ENCODE measurements around the gene ENDOV. TPM values are rescaled to one million over a fixed set of nuclear protein-coding genes. Genes with fewer than 3 reads are reported as not detected.

ENDOV gene
- total RNA-seq, 2 donors from 2014 or later: 8.8 to 13.0 TPM

- Mint-ChIP-seq H3K27ac (no peak overlapping the region), H3K9me3 (no peaks in the 10 kb centered on the region), H3K36me3 (peaks cover 8 to 9% of the 10 kb centered on the region in 2 donors)
- DNase-seq (ENCODE audit: low spot score in 2 of 2) (no peak), ATAC-seq (no peak)
Observed at GRCh38 chr17:80449194-80449929, 34.4 kb downstream of the ENDOV start.

DNA sequence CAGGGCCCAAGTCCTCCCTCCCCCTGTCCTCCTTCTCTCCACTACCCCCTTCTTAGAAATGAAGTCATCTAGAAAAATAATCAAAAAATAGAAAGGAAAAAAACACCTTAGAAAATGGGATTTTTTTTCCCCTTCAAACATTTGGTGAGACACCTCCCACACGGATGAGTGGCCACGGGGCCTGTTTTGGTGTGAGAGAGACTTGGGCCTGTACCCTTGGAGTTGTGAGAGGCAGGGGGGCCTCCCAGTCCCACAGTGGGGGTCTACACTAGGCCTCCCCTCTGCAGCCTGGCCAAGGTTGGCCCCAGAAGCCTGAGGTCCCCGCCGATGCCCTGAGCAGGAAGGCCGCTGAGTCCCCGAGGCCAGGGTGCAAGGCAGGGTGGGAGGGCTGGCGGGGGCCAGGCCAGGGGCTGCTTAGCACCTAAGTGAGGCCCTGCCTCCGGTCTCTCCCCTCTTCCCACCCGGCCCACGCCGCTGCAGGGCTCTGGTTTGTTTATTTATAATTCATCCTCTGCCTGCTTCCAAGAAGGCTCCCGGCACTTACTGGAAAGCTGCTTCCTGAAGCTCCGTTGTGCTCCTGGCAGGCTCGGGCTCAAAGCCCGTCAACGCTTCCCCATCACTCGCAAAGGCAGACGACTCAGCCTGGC lies 35.1 kb downstream of the ENDOV start:
- no peaks in the 10 kb centered on the region for H3K9me3 Mint-ChIP-seq
- ATAC-seq: no peak
- DNase-seq (ENCODE audit: low spot score in 2 of 2): no peak
- H3K27ac Mint-ChIP-seq: peak overlapping the region in 1 of 2 donors; percentile 86
- H3K36me3 Mint-ChIP-seq: peaks cover 8 to 9% of the 10 kb centered on the region in 2 donors

DNA sequence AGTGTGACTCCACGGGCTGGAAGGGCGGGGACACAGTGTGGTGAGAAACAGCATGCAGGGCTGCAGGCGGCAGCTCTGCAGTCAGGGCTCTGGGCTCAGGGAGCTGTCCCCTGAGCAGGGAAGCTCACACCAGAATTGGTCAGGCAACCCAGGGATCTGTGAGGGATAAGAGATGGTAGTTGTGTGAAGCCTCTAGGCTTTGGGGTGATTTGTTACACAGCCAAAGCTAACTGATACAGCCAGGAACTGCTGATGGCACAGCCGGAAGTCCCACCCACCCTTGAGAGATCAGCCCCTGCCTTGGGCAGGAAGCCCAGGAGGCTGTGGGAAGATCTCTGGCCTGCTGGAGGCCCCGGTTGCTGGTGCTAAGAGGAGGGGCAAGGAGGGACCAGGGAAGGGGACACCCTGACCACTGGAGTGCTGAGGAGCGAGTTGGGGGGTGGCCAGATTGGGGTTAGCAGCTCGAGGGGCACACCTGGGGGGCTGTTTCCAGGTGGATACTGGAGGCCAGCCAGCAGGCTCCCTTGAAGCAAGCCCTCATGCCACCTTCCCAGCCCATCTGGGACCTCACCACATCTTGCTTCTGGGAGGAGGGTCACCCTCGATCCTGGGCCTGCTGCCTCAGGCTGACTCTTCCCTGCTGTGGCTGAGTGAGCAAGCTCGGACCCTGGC lies 36.3 kb downstream of the ENDOV start:
- H3K36me3 Mint-ChIP-seq: peaks cover 8 to 9% of the 10 kb centered on the region in 2 donors
- no peaks in the 10 kb centered on the region for H3K9me3 Mint-ChIP-seq
- ATAC-seq (no peak), DNase-seq (ENCODE audit: low spot score in 2 of 2) (no peak)
- H3K27ac Mint-ChIP-seq: peak overlapping the region in 1 of 2 donors; percentile 56

DNA sequence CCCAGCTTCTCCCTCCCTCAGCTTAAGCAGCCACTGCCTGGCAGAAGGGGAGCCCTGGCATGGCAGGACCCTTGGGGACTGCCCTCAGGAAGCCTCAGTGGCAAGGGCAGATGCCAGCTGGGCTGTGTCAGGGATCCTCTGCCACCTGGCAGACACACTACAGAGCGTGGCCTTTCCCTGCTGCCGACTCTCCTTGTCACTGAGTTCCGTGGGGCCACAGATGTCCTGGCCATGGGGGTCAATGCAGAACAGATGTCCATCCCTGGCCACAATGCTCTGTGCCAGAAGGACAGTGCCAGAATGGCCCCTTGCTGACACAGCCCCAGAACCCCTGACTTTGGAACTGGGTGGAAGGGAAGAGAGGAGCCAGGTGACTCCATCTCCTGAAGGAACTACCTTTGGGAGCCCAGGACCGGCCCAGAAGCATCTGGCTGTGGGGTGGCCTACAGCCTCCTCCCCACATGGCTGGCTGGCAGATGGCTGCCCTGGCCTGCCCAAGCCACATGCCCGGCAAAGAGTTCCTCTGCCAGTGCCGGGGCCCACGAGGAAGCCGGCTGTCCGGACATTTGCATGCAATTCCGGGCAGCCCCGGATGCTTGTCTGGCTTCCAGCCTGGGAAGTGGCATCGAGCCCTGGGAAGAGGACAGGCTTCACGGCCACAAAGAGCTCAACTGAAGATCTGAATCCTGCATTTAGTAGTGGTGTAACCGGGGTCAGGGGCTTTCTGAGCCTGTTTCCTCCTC lies 37.4 kb downstream of the ENDOV start:
- DNase-seq (ENCODE audit: low spot score in 2 of 2) (no peak), ATAC-seq (no peak)
- H3K27ac Mint-ChIP-seq: peak overlapping the region in 1 of 2 donors; percentile 99
- no peaks in the 10 kb centered on the region for H3K9me3 Mint-ChIP-seq
- peaks cover 8 to 9% of the 10 kb centered on the region in 2 donors for H3K36me3 Mint-ChIP-seq

DNA sequence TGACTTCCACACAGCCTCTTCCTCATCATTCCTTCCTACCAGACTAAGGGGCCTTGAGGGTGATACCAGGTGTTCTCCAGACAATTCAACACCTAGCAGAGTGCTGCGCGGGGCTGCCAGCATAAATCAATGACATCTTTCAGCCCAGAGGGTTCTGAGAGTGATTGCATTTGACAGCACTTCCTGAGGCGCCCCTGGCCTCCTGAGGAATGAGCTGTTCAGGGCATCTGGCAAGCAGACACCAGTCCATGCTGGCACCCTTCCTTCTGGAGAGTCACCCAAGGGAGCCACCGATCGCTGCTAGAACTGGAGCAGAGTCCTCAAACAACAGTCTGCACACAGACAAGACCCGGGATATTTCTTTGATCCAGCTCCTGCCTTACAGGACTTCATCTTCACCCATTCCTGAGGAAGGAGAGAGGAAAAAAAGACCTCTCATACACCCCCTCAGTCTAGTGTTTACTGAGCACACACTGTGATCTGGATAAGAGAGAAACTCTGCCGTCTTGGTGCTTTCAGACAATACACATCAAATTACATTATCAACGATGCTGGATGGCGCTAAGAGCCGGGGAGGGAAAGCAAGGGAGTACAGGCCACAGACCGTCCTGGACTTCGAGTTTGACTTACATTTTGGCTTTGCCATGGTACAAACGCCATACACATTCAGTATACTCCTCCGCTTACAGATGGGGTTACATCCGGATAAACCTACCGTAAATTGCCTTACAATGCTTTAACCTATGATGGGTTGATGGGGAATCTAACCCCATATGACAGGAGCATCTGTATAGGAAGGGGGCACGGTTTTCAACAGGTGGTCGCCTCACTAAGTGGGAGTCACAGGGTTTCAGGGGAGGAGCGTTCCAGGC lies 38.4 kb downstream of the ENDOV start:
- no peaks in the 10 kb centered on the region for H3K9me3 Mint-ChIP-seq
- no peak for ATAC-seq
- H3K36me3 Mint-ChIP-seq: peaks cover 8 to 9% of the 10 kb centered on the region in 2 donors
- H3K27ac Mint-ChIP-seq: peak overlapping the region; percentile 99 to 100
- no peak for DNase-seq (ENCODE audit: low spot score in 2 of 2)

DNA sequence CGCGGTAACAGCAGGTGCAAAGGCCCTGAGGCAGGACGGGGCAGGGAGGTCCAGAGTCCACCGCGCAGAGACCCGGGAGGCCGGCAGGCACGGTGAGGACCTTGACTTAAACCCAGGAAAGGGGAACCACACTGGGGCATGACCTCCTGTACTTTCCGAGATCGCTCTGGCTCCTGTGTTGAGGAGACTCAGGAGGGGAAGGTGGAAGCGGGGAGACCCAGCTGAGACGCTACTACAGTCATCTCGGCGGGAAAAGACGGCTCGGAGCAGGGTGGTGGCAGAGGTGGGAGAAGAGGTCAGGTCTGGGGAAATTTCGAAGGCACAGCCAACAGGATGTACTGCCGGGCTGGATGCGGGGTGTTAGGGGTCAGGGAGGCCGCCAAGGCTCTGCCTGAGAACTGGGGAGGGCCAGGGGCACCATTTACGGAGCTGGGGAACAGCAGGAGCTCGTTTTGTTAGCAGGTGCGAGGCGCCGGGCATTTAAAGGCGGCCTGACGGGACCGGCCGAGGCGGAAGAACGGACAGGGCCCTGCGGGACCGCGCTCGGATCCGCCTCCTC lies 39.1 kb downstream of the ENDOV start:
- DNase-seq (ENCODE audit: low spot score in 2 of 2) (no peak), ATAC-seq (peak in 1 of 2 donors; percentile 1)
- peak overlapping the region; percentile 99 to 100 for H3K27ac Mint-ChIP-seq
- no peaks in the 10 kb centered on the region for H3K9me3 Mint-ChIP-seq
- H3K36me3 Mint-ChIP-seq: peaks cover 8 to 9% of the 10 kb centered on the region in 2 donors

GRCh38 chr17:80454557-80455335 lies 39.8 kb downstream of the ENDOV start:
- DNase-seq (ENCODE audit: low spot score in 2 of 2) (peak; percentile 96 to 97), ATAC-seq (peak; percentile 94 to 95)
- Mint-ChIP-seq H3K27ac (peak overlapping the region; percentile 99), H3K36me3 (peaks cover 8 to 9% of the 10 kb centered on the region in 2 donors), H3K9me3 (no peaks in the 10 kb centered on the region)

- H3K9me3 Mint-ChIP-seq: no peaks in the 10 kb centered on the region
- H3K36me3 Mint-ChIP-seq: peaks cover 8 to 9% of the 10 kb centered on the region in 2 donors
- DNase-seq (ENCODE audit: low spot score in 2 of 2): no peak
- ATAC-seq: peak in 1 of 2 donors; percentile 56
- peak overlapping the region; percentile 99 for H3K27ac Mint-ChIP-seq
Observed at GRCh38 chr17:80455336-80455710, 40.4 kb downstream of the ENDOV start.

DNA sequence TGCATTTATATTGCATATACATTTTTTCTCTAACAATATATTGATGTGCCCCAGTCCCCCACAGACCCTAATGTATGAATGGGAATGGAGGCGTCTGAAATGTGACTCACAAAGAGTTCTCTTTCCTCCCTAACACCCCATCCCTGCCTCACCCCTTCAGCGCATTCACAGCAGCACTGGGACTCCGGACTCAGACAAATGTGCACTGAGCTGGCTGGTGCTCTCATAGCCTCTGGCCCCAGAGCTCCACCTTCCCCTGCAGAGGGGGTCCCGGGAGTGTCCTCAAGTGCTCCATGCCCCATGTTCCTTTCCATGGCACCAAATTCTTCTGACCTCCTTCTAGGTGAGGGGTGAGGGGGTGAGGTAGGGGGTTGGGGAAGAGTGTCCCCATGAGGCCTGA lies 40.8 kb downstream of the ENDOV start:
- Mint-ChIP-seq H3K36me3 (peaks cover 8 to 9% of the 10 kb centered on the region in 2 donors), H3K9me3 (no peaks in the 10 kb centered on the region), H3K27ac (peak overlapping the region; percentile 99)
- DNase-seq (ENCODE audit: low spot score in 2 of 2) (no peak), ATAC-seq (no peak)

GRCh38 chr17:80456465-80457235 lies 41.7 kb downstream of the ENDOV start:
- ATAC-seq: no peak
- DNase-seq (ENCODE audit: low spot score in 2 of 2): no peak
- H3K9me3 Mint-ChIP-seq: no peaks in the 10 kb centered on the region
- no peak overlapping the region for H3K27ac Mint-ChIP-seq
- peaks cover 8 to 9% of the 10 kb centered on the region in 2 donors for H3K36me3 Mint-ChIP-seq

DNA sequence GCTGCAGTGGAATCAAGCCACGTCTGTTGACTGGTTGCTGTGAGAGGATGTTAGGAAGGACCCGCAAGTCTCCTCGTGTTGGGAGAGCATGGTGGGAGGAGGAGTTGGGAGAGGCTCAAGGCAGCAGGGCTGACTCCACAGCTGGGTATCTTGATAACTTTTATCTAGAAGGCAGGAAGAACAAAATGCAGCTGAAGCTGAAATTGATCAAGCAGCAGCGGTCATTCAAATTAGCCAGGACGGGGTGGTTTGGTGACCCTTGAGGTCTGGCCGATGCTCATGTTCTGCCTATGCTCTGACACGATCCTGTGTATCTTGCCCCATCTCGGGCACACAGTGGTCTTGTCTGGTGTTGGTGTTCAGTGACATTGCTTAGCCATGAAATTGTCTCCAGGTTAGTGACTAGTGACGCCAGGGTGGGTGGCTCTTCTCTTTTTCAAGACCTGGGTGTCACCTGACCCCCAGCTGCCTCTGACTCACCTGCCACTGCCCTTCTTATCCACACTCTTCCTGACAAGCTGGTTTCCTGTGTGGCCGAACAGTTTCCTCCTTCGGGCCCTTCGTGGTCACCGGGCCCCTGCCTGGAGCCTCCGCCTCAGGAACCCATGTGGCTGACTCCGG lies 42.4 kb downstream of the ENDOV start:
- DNase-seq (ENCODE audit: low spot score in 2 of 2) (no peak), ATAC-seq (no peak)
- Mint-ChIP-seq H3K27ac (no peak overlapping the region), H3K9me3 (no peaks in the 10 kb centered on the region), H3K36me3 (peaks cover 8 to 9% of the 10 kb centered on the region in 2 donors)

DNA sequence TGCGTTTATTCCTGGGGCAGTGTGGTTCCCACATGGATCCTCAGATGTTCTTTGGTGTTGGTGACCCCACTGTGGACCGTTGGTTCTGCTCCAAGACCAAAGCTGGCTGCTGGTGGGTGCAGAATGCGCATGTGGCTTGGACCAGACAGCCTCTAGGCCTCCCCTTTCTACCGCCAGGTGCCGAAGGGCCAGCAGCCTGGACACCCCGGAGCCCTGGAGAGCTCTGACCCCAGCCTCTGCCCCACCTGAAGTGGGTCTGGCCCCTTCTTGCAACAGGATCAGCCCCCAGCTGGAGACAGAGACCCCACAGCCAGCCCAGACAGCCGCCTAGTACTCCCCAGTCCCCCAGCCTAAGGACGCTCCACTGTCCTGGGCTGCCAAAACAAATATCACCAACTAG lies 43.0 kb downstream of the ENDOV start:
- ATAC-seq (no peak), DNase-seq (ENCODE audit: low spot score in 2 of 2) (no peak)
- Mint-ChIP-seq H3K9me3 (no peaks in the 10 kb centered on the region), H3K36me3 (peaks cover 8 to 9% of the 10 kb centered on the region in 2 donors), H3K27ac (no peak overlapping the region)

GRCh38 chr17:80459234-80459633 lies 44.3 kb downstream of the ENDOV start:
- DNase-seq (ENCODE audit: low spot score in 2 of 2) (no peak), ATAC-seq (no peak)
- peaks cover 0 to 1% of the 10 kb centered on the region in 2 donors for H3K36me3 Mint-ChIP-seq
- no peaks in the 10 kb centered on the region for H3K9me3 Mint-ChIP-seq
- no peak overlapping the region for H3K27ac Mint-ChIP-seq

- no peak for ATAC-seq
- H3K9me3 Mint-ChIP-seq: no peaks in the 10 kb centered on the region
- H3K27ac Mint-ChIP-seq: no peak overlapping the region
- DNase-seq (ENCODE audit: low spot score in 2 of 2): no peak
- no peaks in the 10 kb centered on the region for H3K36me3 Mint-ChIP-seq
Observed at GRCh38 chr17:80460429-80460834, 45.5 kb downstream of the ENDOV start.

Data from activated naive CD4-positive, alpha-beta T cell treated with anti-CD3 and anti-CD28 coated beads, Interleukin-2, amount 50 U/mL, for 72 hours (primary cell).